WTC11 (cell line): Measurements from ENCODE around the gene EXOSC7. TPM values are rescaled to one million over a fixed set of nuclear protein-coding genes. Genes with fewer than 3 reads are reported as not detected.

Experiments
- ATAC-seq: fragments of 200-7000 bp; cut with Tn5 transposase; 2 replicates; pipeline ENCODE4 v1.10.0; 2021; ENCODE audit warnings: mild to moderate bottlenecking, moderate library complexity
- CTCF ChIA-PET: fragments of 300-600 bp; sonication (Branson Sonifier 250); formaldehyde crosslinking; loops from one replicate; lab custom pipeline; 2021; ENCODE audit warnings: antibody characterized with exemption; lab: Charles Lee
- POLR2A ChIA-PET: fragments of 350-600 bp; sonication (Branson Sonifier 250); formaldehyde crosslinking; loops from one replicate; lab custom pipeline; 2021; ENCODE audit warnings: antibody characterized with exemption; lab: Charles Lee
- DNase-seq: peaks from one replicate; pipeline ENCODE4 v3.0.0; 2021; ENCODE audit warnings: low spot score
- H3K27ac Mint-ChIP-seq: 2 replicates; pipeline ENCODE4 v1.8.0; 2021; ENCODE audit warnings: mixed read lengths
- H3K27me3 Mint-ChIP-seq: 2 replicates; pipeline ENCODE4 v1.8.0; 2021; ENCODE audit warnings: low read depth, mild to moderate bottlenecking, moderate library complexity, mixed read lengths
- H3K36me3 Mint-ChIP-seq: 2 replicates; pipeline ENCODE4 v1.8.0; 2021; ENCODE audit warnings: mixed read lengths
- H3K4me1 Mint-ChIP-seq: 2 replicates; pipeline ENCODE4 v1.8.0; 2022; ENCODE audit warnings: mixed read lengths
- H3K4me3 Mint-ChIP-seq: 2 replicates; pipeline ENCODE4 v1.8.0; 2021; ENCODE audit warnings: mild to moderate bottlenecking, moderate library complexity, mixed read lengths
- H3K9me3 Mint-ChIP-seq: 2 replicates; pipeline ENCODE4 v1.8.0; 2021; ENCODE audit warnings: mixed read lengths
- CDX4 ChIP-seq: fragments of 250-450 bp; sonication (Bioruptor Pico); IDR thresholded peaks from 2 replicates; pipeline ENCODE4 v1.9.0; 2021; ENCODE audit warnings: moderate library complexity, mild to moderate bottlenecking, inconsistent platforms, borderline replicate concordance
- FOXJ3 ChIP-seq: sonication (generic); formaldehyde crosslinking; IDR thresholded peaks from 2 replicates; pipeline ENCODE4 v1.9.0; 2021; ENCODE audit warnings: missing genetic modification reagents, mild to moderate bottlenecking, borderline replicate concordance
- HMGA2 ChIP-seq: fragments of 250-450 bp; sonication (Bioruptor Pico); IDR thresholded peaks from 2 replicates; pipeline ENCODE4 v1.4.0; 2021; ENCODE audit warnings: mild to moderate bottlenecking, moderate library complexity
- JAZF1 ChIP-seq: fragments of 250-450 bp; sonication (Bioruptor Pico); IDR thresholded peaks from 2 replicates; pipeline ENCODE4 v1.9.0; 2021; ENCODE audit warnings: moderate library complexity, mild to moderate bottlenecking, inconsistent platforms
- OVOL2 ChIP-seq: fragments of 250-450 bp; sonication (Bioruptor Pico); IDR thresholded peaks from 2 replicates; pipeline ENCODE4 v1.9.0; 2021; ENCODE audit warnings: mild to moderate bottlenecking, borderline replicate concordance
- RORB ChIP-seq: fragments of 250-450 bp; sonication (Bioruptor Pico); IDR thresholded peaks from 2 replicates; pipeline ENCODE4 v1.9.0; 2021; ENCODE audit warnings: mild to moderate bottlenecking
- STAT6 ChIP-seq: sonication (generic); formaldehyde crosslinking; conservative IDR thresholded peaks from 2 replicates; pipeline ENCODE4 v1.8.1; 2023; ENCODE audit warnings: mild to moderate bottlenecking, low read depth, missing genetic modification reagents, moderate library complexity
- ZBTB43 ChIP-seq: sonication (generic); formaldehyde crosslinking; IDR thresholded peaks from 2 replicates; pipeline ENCODE4 v1.8.1; 2023; ENCODE audit warnings: mild to moderate bottlenecking, missing genetic modification reagents
- ZNF232 ChIP-seq: sonication (generic); formaldehyde crosslinking; IDR thresholded peaks from 2 replicates; pipeline ENCODE4 v1.8.0; 2022; ENCODE audit warnings: mild to moderate bottlenecking, missing genetic modification reagents
- ZNF396 ChIP-seq: fragments of 250-450 bp; sonication (Bioruptor Pico); IDR thresholded peaks from 2 replicates; pipeline ENCODE4 v1.8.0; 2021; ENCODE audit warnings: mild to moderate bottlenecking, moderate library complexity, borderline replicate concordance
- ZSCAN18 ChIP-seq: fragments of 250-450 bp; sonication (Bioruptor Pico); IDR thresholded peaks from 2 replicates; pipeline ENCODE4 v2.1.2; 2022; ENCODE audit warnings: mild to moderate bottlenecking, moderate library complexity
- total RNA-seq: library from RNA; stranded (reverse); gene quantifications from 3 replicates; pipeline ENCODE4 v1.2.3, GENCODE V29; 2021
- TF ChIP-seq, protein P1 (sequence below): sonication (generic); formaldehyde crosslinking; IDR thresholded peaks from 2 replicates; pipeline ENCODE4 v1.8.0; 2023; ENCODE audit warnings: missing genetic modification reagents
- TF ChIP-seq, protein P2 (sequence below): sonication (generic); formaldehyde crosslinking; IDR thresholded peaks from 2 replicates; pipeline ENCODE4 v1.8.0; 2023; ENCODE audit warnings: missing genetic modification reagents, mild to moderate bottlenecking, borderline replicate concordance

EXOSC7 gene
- total RNA-seq, 1 experiment from 2014 or later, result 85.7 TPM

GRCh38 chr3:44999782-45000181 lies 23.7 kb downstream of the EXOSC7 start (continued):
- TF ChIP-seq STAT6 (CRISPR knock-in tag) (no peak), FOXJ3 (CRISPR knock-in tag) (no peak), ZBTB43 (CRISPR knock-in tag) (no peak)
- TF ChIP-seq, protein P1, sequence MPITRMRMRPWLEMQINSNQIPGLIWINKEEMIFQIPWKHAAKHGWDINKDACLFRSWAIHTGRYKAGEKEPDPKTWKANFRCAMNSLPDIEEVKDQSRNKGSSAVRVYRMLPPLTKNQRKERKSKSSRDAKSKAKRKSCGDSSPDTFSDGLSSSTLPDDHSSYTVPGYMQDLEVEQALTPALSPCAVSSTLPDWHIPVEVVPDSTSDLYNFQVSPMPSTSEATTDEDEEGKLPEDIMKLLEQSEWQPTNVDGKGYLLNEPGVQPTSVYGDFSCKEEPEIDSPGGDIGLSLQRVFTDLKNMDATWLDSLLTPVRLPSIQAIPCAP (CRISPR knock-in tag), result no peak
- TF ChIP-seq, all 79 proteins: peak for 0

GRCh38 chr3:45000823-45001222 lies 24.8 kb downstream of the EXOSC7 start:
- Mint-ChIP-seq H3K27me3 (no peaks in the 10 kb centered on the region), H3K9me3 (peaks cover 26% of the 10 kb centered on the region), H3K36me3 (peaks cover 88% of the 10 kb centered on the region), H3K4me1 (no peaks in the 10 kb centered on the region), H3K4me3 (no peak overlapping the region), H3K27ac (peak overlapping the region; percentile 25; the same call in 1 of the 2 replicates)
- ChIA-PET CTCF (interaction anchor here (2.4 kb wide), 1 partner anchor 8 kb away, joined by 8 read pairs; no protein-coding TSS in a partner anchor), POLR2A (interaction anchor here (0.6 kb wide), 1 partner anchor 66 kb away, joined by 3 read pairs; no protein-coding TSS in a partner anchor)
- TF ChIP-seq RORB (CRISPR knock-in tag) (no peak), ZSCAN18 (no peak), OVOL2 (CRISPR knock-in tag) (no peak), HMGA2 (CRISPR knock-in tag) (no peak)
- TF ChIP-seq, protein P2, sequence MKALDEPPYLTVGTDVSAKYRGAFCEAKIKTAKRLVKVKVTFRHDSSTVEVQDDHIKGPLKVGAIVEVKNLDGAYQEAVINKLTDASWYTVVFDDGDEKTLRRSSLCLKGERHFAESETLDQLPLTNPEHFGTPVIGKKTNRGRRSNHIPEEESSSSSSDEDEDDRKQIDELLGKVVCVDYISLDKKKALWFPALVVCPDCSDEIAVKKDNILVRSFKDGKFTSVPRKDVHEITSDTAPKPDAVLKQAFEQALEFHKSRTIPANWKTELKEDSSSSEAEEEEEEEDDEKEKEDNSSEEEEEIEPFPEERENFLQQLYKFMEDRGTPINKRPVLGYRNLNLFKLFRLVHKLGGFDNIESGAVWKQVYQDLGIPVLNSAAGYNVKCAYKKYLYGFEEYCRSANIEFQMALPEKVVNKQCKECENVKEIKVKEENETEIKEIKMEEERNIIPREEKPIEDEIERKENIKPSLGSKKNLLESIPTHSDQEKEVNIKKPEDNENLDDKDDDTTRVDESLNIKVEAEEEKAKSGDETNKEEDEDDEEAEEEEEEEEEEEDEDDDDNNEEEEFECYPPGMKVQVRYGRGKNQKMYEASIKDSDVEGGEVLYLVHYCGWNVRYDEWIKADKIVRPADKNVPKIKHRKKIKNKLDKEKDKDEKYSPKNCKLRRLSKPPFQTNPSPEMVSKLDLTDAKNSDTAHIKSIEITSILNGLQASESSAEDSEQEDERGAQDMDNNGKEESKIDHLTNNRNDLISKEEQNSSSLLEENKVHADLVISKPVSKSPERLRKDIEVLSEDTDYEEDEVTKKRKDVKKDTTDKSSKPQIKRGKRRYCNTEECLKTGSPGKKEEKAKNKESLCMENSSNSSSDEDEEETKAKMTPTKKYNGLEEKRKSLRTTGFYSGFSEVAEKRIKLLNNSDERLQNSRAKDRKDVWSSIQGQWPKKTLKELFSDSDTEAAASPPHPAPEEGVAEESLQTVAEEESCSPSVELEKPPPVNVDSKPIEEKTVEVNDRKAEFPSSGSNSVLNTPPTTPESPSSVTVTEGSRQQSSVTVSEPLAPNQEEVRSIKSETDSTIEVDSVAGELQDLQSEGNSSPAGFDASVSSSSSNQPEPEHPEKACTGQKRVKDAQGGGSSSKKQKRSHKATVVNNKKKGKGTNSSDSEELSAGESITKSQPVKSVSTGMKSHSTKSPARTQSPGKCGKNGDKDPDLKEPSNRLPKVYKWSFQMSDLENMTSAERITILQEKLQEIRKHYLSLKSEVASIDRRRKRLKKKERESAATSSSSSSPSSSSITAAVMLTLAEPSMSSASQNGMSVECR (CRISPR knock-in tag), result no peak
- no peak for ATAC-seq
- DNase-seq, result no peak

DNA sequence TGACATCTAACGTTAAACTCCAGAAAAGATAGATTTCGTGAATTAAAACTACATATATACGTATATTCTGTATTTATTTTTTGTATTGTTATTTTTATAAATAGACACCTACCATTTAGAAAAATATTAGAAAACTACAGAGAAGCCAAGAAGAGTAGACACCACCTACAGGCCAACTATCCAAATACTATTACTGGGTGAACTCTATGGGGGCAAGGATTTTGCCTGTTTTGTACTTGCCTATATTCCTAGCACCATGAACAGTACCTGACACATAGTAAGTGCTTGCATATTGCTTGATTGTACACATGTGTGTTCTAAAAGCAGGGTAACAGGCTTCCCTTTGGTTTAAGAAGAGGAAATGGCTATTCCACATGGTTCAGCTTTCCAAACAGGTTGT lies 25.7 kb downstream of the EXOSC7 start:
- Mint-ChIP-seq H3K9me3 (peaks cover 26% of the 10 kb centered on the region), H3K4me3 (no peak overlapping the region), H3K27ac (no peak overlapping the region), H3K4me1 (no peaks in the 10 kb centered on the region), H3K36me3 (peaks cover 81% of the 10 kb centered on the region), H3K27me3 (no peaks in the 10 kb centered on the region)
- ChIA-PET CTCF (interaction anchor here (2.4 kb wide), 1 partner anchor 9 kb away, joined by 8 read pairs; no protein-coding TSS in a partner anchor), POLR2A (interaction anchor here (0.6 kb wide), 1 partner anchor 67 kb away, joined by 3 read pairs; no protein-coding TSS in a partner anchor)
- ATAC-seq (no peak), DNase-seq (no peak)
- TF ChIP-seq JAZF1 (CRISPR knock-in tag), result no peak
- no peak for TF ChIP-seq CDX4 (CRISPR knock-in tag)
- no peak for TF ChIP-seq ZNF396 (CRISPR knock-in tag)
- TF ChIP-seq ZNF232 (CRISPR knock-in tag), result no peak
